Stimulated activated CD8-positive, alpha-beta memory T cell treated with anti-CD3 and anti-CD28 coated beads, Interleukin-4, amount 100 ng/mL, for 1 hour (primary cell): Measurements from ENCODE around the gene LAPTM5.

Experiments used
- DNase-seq, 2 donors: peaks; one replicate each; pipeline ENCODE4 v3.0.0-alpha.2; 2020; ENCODE audit warnings: low read depth in 2 of 2, low spot score in 1 of 2

LAPTM5 gene

GRCh38 chr1:30787266-30787665, 29.7 kb upstream of the LAPTM5 start:
- no peak for DNase-seq

GRCh38 chr1:30786264-30786991, 28.9 kb upstream of the LAPTM5 start:
- DNase-seq: no peak

GRCh38 chr1:30785714-30786113, 28.1 kb upstream of the LAPTM5 start:
- DNase-seq: no peak

DNA sequence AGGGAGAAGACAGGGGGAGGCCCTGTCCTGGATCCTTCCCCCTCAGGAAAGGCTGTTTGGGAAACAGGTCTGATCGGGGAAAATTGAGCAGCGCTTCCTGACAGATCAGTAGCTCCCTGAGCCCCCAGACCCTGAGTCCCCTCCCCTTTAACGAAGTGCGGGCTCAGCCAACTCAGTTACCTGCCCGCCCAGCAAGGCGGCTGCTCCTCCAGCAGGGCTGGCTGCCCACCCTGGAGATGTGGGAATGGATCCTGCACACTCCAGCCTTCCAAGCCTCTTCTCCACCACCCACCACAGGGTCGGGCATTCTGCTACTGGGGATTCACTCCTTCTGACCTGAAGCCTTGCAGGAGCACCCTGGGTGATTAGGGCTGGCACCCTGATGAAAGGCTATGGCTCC, 27.6 kb upstream of the LAPTM5 start:
- DNase-seq: no peak

GRCh38 chr1:30783256-30783915, 25.8 kb upstream of the LAPTM5 start:
- no peak for DNase-seq

- peak; percentile 58 for DNase-seq
These were observed 25.0 kb upstream of the LAPTM5 start for GRCh38 chr1:30782361-30783255.

DNA sequence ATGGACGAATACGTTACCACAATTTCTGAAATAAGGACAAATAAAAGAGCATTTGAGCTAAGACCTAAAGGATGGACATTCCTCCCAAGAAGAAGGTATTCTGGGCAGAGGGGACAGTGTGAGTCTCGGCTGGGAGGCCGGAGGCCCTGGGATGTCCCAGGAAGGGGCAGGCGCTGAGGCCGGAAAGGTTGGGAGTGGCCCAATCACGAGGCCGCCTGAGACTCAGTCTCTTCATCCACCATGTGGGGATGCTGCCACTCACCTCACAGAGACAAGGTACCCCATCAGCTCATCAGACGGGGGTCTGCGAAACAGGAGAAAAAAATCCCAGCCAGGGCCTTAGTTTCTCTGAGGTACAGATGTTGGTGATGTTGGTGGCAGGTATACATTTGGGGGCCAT, 24.3 kb upstream of the LAPTM5 start:
- no peak for DNase-seq

GRCh38 chr1:30780409-30780808, 22.8 kb upstream of the LAPTM5 start:
- no peak for DNase-seq

GRCh38 chr1:30779294-30780071, 21.9 kb upstream of the LAPTM5 start:
- DNase-seq: peak; percentile 89 to 99

DNA sequence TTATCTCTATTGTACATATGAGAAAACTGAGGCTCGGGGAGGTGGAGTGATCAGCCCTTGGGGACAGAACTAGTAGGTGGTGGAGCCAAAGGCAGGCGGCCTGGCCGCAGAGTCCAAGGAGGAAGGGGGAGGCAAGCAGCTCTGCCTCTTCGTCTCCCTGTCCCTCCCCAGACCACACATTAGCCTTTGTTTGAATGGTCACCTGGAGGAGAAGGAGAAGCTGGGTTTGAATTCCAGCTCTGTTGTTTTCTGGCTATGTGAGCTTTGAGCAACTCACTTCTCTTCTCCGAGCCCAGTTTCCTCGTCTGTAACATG, 21.4 kb upstream of the LAPTM5 start:
- DNase-seq: no peak

- no peak for DNase-seq
These were observed 20.8 kb upstream of the LAPTM5 start for GRCh38 chr1:30778154-30778978.

- no peak for DNase-seq
These were observed 20.3 kb upstream of the LAPTM5 start for GRCh38 chr1:30777904-30778153.

DNA sequence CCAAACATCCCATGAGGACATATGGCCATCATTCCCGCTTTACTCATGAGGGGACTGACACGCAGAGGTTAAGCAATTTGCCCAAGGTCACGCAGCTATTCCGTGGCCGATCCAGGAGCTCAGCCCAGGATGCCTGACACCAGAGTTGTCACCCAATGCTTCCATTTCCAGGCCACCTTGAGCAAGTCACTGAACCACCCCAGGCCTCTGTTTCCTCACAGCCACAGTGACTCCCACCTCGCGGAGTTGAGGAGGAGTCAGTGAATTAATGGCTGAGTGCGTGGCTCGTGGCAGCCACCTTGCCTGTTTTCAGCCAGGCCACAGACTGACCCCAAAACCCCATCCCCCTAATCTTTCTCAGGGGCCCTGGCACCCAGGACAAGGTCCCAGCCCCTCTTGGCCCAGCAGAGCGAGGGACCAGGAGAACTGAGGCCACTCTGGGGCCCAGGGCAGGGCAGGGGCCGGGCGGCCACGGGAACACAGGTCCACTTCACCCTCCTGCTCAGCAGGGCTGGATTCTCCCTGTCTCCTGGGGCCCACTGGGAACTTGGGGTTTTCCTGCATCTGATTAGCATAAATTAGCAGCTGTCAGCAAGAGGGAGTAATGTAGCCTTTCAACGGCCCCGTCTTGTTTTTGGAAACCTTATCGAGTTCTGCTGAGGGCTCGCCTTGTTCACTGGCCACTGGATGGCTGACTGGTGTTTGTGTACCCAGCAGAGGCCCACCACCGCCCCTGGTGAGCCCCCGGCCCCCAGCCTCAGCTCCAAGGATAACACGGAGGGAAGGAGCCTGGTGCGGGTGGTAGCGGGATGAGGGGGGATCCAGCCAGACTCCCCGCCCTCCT, 19.7 kb upstream of the LAPTM5 start:
- DNase-seq: no peak

GRCh38 chr1:30776097-30777059, 18.8 kb upstream of the LAPTM5 start:
- DNase-seq: no peak

- no peak for DNase-seq
These were observed 17.9 kb upstream of the LAPTM5 start for GRCh38 chr1:30775433-30775975.

GRCh38 chr1:30774550-30775432, 17.2 kb upstream of the LAPTM5 start:
- DNase-seq: no peak

- DNase-seq: no peak
These were observed 16.3 kb upstream of the LAPTM5 start for GRCh38 chr1:30773722-30774358.
